Urinary bladder (tissue), 4 donors: ENCODE measurements around the gene PRSS33. TPM values are rescaled to one million over a fixed set of nuclear protein-coding genes. Genes with fewer than 3 reads are reported as not detected.

ENCODE experiments used
- DNase-seq: peaks from one replicate; pipeline ENCODE4 v3.0.0-alpha.2; 2015; ENCODE audit errors: extremely low spot score
- H3K27ac ChIP-seq: one replicate; pipeline ENCODE4 v1.5.1; 2013; ENCODE audit warnings: low read depth, mild to moderate bottlenecking, moderate library complexity
- H3K36me3 ChIP-seq: one replicate; pipeline ENCODE4 v1.6.1; 2013; ENCODE audit warnings: mild to moderate bottlenecking, moderate library complexity; ENCODE audit not compliant: insufficient read depth
- H3K4me1 ChIP-seq: one replicate; pipeline ENCODE4 v1.6.1; 2013; ENCODE audit warnings: mild to moderate bottlenecking, moderate library complexity; ENCODE audit not compliant: insufficient read depth
- H3K4me3 ChIP-seq: one replicate; pipeline ENCODE4 v1.5.1; 2013; ENCODE audit warnings: low read depth, low read length
- WGBS: extraction: QIAGEN DNeasy Blood & Tissue Kit; methylation state at CpG from one replicate; pipeline ENCODE4 v1.1.7; 2013; 5-methylcytosine and 5-hydroxymethylcytosine counted together
- polyA plus RNA-seq: library from polyadenylated mRNA; stranded (reverse); fragments of 200-250 nt; gene quantifications from one replicate; pipeline ENCODE4 v1.2.3, GENCODE V29; 2013
- total RNA-seq: library from RNA; depleted of rRNA; stranded (reverse); fragments of >200 nt; gene quantifications from one replicate; pipeline ENCODE4 v1.2.3, GENCODE V29; 2014
- donor health status: healthy with polysubstance abuse.
- donor health status: healthy.

PRSS33 gene
- total and polyA plus RNA-seq, 2 donors, result not detected

GRCh38 chr16:2826591-2827373 lies 39.4 kb upstream of the PRSS33 start:
- DNase-seq, result no peak
- Histone ChIP-seq H3K36me3 (no peaks in the 10 kb centered on the region), H3K4me1 (no peaks in the 10 kb centered on the region), H3K4me3 (no peak overlapping the region), H3K27ac (no peak overlapping the region)
- 71% methylated on average over 19 of the region's 19 CpGs for WGBS

- no peak for DNase-seq
- Histone ChIP-seq H3K36me3 (no peaks in the 10 kb centered on the region), H3K4me1 (no peaks in the 10 kb centered on the region), H3K4me3 (no peak overlapping the region), H3K27ac (no peak overlapping the region)
- 76% methylated on average over 11 of the region's 11 CpGs for WGBS
Measured at GRCh38 chr16:2825906-2826305, 38.5 kb upstream of the PRSS33 start.

GRCh38 chr16:2825049-2825742 lies 37.8 kb upstream of the PRSS33 start:
- H3K27ac ChIP-seq, result no peak overlapping the region
- 79% methylated on average over 26 of the region's 26 CpGs for WGBS
- no peaks in the 10 kb centered on the region for H3K4me1 ChIP-seq
- H3K4me3 ChIP-seq, result no peak overlapping the region
- no peaks in the 10 kb centered on the region for H3K36me3 ChIP-seq
- DNase-seq, result no peak

GRCh38 chr16:2824626-2825025 lies 37.3 kb upstream of the PRSS33 start:
- H3K4me1 ChIP-seq, result no peaks in the 10 kb centered on the region
- H3K27ac ChIP-seq, result no peak overlapping the region
- DNase-seq, result no peak
- H3K4me3 ChIP-seq, result no peak overlapping the region
- no peaks in the 10 kb centered on the region for H3K36me3 ChIP-seq
- WGBS, result 79% methylated on average over 10 of the region's 10 CpGs

- Histone ChIP-seq H3K4me1 (no peaks in the 10 kb centered on the region), H3K36me3 (no peaks in the 10 kb centered on the region), H3K27ac (no peak overlapping the region), H3K4me3 (no peak overlapping the region)
- 46% methylated on average over 4 of the region's 4 CpGs for WGBS
- no peak for DNase-seq
Measured at GRCh38 chr16:2822496-2822895, 35.1 kb upstream of the PRSS33 start.

- DNase-seq, result no peak
- 70% methylated on average over 8 of the region's 8 CpGs for WGBS
- Histone ChIP-seq H3K4me3 (no peak overlapping the region), H3K27ac (no peak overlapping the region), H3K36me3 (no peaks in the 10 kb centered on the region), H3K4me1 (no peaks in the 10 kb centered on the region)
Measured at GRCh38 chr16:2822158-2822495, 34.8 kb upstream of the PRSS33 start.

- no peaks in the 10 kb centered on the region for H3K36me3 ChIP-seq
- no peaks in the 10 kb centered on the region for H3K4me1 ChIP-seq
- H3K27ac ChIP-seq, result no peak overlapping the region
- WGBS, result 77% methylated on average over 9 of the region's 9 CpGs
- DNase-seq, result no peak
- H3K4me3 ChIP-seq, result no peak overlapping the region
Measured at GRCh38 chr16:2821487-2822157, 34.3 kb upstream of the PRSS33 start.

GRCh38 chr16:2820836-2821486 lies 33.6 kb upstream of the PRSS33 start:
- Histone ChIP-seq H3K4me3 (no peak overlapping the region), H3K27ac (no peak overlapping the region), H3K4me1 (no peaks in the 10 kb centered on the region), H3K36me3 (no peaks in the 10 kb centered on the region)
- WGBS, result 76% methylated on average over 14 of the region's 14 CpGs
- no peak for DNase-seq

GRCh38 chr16:2819939-2820835 lies 32.8 kb upstream of the PRSS33 start:
- no peaks in the 10 kb centered on the region for H3K4me1 ChIP-seq

GRCh38 chr16:2819179-2819938 lies 32.0 kb upstream of the PRSS33 start:
- WGBS, result 79% methylated on average over 18 of the region's 18 CpGs
- no peaks in the 10 kb centered on the region for H3K36me3 ChIP-seq
- H3K27ac ChIP-seq, result no peak overlapping the region
- H3K4me1 ChIP-seq, result no peaks in the 10 kb centered on the region
- no peak for DNase-seq
- H3K4me3 ChIP-seq, result no peak overlapping the region

More at GRCh38 chr16:2819939-2820835, 32.8 kb upstream of the PRSS33 start:
- no peak for DNase-seq
- 60% methylated on average over 17 of the region's 17 CpGs for WGBS
- no peak overlapping the region for H3K4me3 ChIP-seq
- no peak overlapping the region for H3K27ac ChIP-seq
- no peaks in the 10 kb centered on the region for H3K36me3 ChIP-seq

GRCh38 chr16:2818272-2818876 lies 31.0 kb upstream of the PRSS33 start:
- no peak for DNase-seq
- no peak overlapping the region for H3K27ac ChIP-seq
- WGBS, result 83% methylated on average over 10 of the region's 10 CpGs
- H3K4me3 ChIP-seq, result no peak overlapping the region
- H3K36me3 ChIP-seq, result no peaks in the 10 kb centered on the region
- no peaks in the 10 kb centered on the region for H3K4me1 ChIP-seq
